Measurements from ENCODE around the gene GPSM1.

- TF ChIP-seq EZH2 (IDR thresholded peaks at IDR 0.05) (no peak), CTCF (IDR thresholded peaks at IDR 0.05) (peak; percentile 25), EZH2phosphoT487 (IDR thresholded peaks at IDR 0.05) (no peak)
Observed at GRCh38 chr9:136324501-136325300, 2.6 kb upstream of the GPSM1 start.
